Central memory CD8-positive, alpha-beta T cell (primary cell): ENCODE results near the gene SUSD3.
"Not testable (repeated sequence)": the region's sequence is repeated elsewhere in the genome, so short reads cannot be mapped to it uniquely, and the experiment has no call there.

Experiments
- ATAC-seq: fragments of 150-1000 bp; cut with Tn5 transposase; replicated peaks from 2 replicates; pipeline ENCODE4 v1.10.0; 2022; ENCODE audit warnings: mild to moderate bottlenecking, moderate FRiP score, moderate number of reproducible peaks; ENCODE audit not compliant: poor library complexity, severe bottlenecking; ENCODE audit errors: extremely low read depth
- DNase-seq, 2 donors: peaks; one replicate each; pipeline ENCODE4 v3.0.0; 2021; ENCODE audit warnings: low spot score in 2 of 2
- H3K27ac Mint-ChIP-seq: one replicate; pipeline ENCODE4 v1.8.0; 2022; ENCODE audit warnings: low read depth, mild to moderate bottlenecking, moderate library complexity, mixed read lengths
- H3K27me3 Mint-ChIP-seq: one replicate; pipeline ENCODE4 v1.8.0; 2022; ENCODE audit warnings: mixed read lengths
- H3K36me3 Mint-ChIP-seq: one replicate; pipeline ENCODE4 v1.8.0; 2022; ENCODE audit warnings: mild to moderate bottlenecking, moderate library complexity, mixed read lengths; ENCODE audit not compliant: insufficient read depth
- H3K4me1 Mint-ChIP-seq: one replicate; pipeline ENCODE4 v1.8.0; 2022; ENCODE audit warnings: mixed read lengths
- H3K4me3 Mint-ChIP-seq: one replicate; pipeline ENCODE4 v1.8.0; 2022; ENCODE audit warnings: mild to moderate bottlenecking, moderate library complexity, mixed read lengths
- H3K9me3 Mint-ChIP-seq: one replicate; pipeline ENCODE4 v1.8.0; 2022; ENCODE audit warnings: mixed read lengths

Gene SUSD3

DNA sequence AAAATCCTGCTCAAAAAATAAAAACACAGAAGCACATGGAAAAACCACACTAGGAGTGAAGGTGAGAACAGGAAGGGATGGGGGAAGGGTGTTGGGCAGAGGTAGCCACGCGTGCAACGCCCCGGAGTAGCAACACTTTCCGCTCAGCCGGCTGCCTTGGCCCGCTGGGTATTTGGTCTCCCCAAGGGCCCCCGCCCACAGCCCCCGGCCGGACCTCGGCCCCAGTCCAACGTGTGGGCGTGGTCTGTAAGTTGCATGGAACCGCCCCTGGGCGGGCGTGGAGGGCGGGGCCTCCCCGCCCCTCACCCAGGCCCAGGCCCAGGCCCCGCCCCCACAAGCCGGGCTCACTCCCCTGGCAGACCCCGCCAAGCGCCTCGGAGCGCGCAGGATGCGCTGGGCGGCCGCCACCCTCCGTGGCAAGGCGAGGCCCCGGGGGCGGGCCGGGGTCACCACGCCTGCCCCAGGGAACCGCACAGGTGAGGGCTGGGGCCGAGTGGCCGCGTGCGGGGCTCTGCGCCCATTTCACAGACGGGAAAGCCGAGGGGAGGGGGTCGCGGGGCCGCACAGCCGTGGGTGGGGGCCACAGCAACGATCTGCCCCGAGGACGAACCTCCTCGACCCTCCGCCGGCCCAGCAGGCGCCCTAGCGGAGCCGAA is at the start of gene SUSD3:
Gene SUSD3, plus strand, starts transcription at position 347 of the 656 bp plus-strand sequence. Its CDS starts 42 bp downstream, at position 389.
- peak; percentile 62 for ATAC-seq
- H3K4me1 Mint-ChIP-seq = peaks cover 66% of the 10 kb centered on the region

DNA sequence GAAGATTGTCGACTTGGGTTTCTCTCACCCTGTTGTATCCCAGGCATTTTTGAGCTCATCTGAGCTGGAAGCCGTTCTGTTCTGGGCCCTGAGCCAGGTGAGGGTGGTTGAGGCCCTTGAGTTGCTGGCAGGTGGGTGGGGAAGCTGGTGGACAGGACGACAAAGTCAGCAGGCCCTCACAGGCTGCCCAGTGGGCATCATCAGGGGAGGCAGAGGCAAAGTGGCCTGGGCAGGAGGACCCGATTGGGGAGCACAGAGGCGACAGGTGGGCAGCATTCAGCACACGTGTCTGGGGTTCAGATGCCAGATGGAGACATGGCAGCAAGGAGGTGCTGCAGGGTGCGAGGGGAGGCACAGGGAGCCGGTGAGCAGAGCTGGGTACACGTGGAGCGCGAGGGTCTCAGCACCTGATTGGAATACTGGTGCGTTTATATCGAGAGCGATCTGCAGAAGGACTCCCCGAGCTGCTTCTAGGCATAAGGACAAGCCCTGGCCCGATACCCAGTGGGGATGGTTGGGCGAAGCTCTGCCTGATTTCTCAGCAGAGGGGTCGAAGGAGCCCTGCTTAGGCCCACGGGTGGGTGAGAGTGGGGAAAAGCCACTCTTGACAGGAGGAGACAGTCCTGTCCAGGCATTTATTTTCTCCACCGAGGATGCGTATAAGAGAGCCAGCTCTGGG is 49.0 kb upstream of the SUSD3 start:
- peaks cover 19% of the 10 kb centered on the region for H3K4me1 Mint-ChIP-seq
- H3K36me3 Mint-ChIP-seq = peaks cover 78% of the 10 kb centered on the region
- no peak for DNase-seq
- H3K9me3 Mint-ChIP-seq = no peaks in the 10 kb centered on the region
- ATAC-seq = no peak
- H3K27me3 Mint-ChIP-seq = no peaks in the 10 kb centered on the region
- peak overlapping the region; percentile 80 for H3K27ac Mint-ChIP-seq
- H3K4me3 Mint-ChIP-seq = no peak overlapping the region

More for the DNA sequence above, at the start of gene SUSD3:
- peak within 1 kb of the TSS; percentile 90 for H3K27ac Mint-ChIP-seq
- DNase-seq = peak; percentile 36 to 42
- H3K27me3 Mint-ChIP-seq = no peaks in the 10 kb centered on the region
- no peaks in the 10 kb centered on the region for H3K9me3 Mint-ChIP-seq
- peaks cover 11% of the 10 kb centered on the region for H3K36me3 Mint-ChIP-seq
- peak within 1 kb of the TSS; percentile 85 for H3K4me3 Mint-ChIP-seq

DNA sequence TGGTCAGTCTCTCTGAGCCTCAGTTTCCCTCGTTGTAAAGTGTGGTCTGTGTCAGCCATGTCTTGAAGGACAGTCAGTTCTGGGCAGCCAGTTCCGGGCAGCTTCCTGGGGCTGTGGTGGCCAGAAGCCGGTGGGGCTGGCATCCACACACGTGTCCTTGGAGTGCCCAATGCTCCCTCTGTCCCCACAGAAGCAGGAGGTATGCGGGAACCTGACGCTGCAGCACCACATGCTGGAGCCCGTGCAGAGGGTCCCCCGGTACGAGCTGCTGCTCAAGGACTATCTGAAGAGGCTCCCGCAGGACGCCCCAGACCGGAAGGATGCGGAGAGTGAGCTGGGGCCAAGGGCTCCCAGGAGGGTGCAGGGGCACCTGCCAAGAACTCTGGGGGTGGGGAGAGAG is 48.4 kb upstream of the SUSD3 start:
- H3K27me3 Mint-ChIP-seq = no peaks in the 10 kb centered on the region
- H3K27ac Mint-ChIP-seq = peak overlapping the region; percentile 72
- no peaks in the 10 kb centered on the region for H3K9me3 Mint-ChIP-seq
- H3K4me3 Mint-ChIP-seq = no peak overlapping the region
- H3K36me3 Mint-ChIP-seq = peaks cover 81% of the 10 kb centered on the region
- peaks cover 19% of the 10 kb centered on the region for H3K4me1 Mint-ChIP-seq
- DNase-seq (no peak), ATAC-seq (no peak)

DNA sequence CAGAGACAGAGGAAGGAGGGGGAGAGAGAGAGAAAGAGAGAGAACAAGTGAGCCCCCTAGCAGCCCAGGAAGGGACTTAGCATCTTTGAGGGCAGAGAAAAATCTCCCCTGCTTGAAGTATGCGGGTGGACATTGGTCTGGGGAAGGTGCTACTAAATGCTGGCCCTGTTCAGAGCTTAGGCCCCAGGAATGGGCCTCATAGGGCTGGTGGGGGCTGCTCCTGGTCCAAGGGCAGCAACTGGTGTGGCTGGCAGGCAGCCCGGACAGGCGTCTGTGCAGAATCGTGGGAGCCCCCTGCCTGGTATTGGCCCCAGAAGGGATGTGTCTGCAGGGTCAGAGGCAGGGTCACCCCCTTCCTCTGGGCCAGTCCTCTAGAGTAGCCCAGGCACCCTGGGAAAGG is 47.8 kb upstream of the SUSD3 start:
- H3K27ac Mint-ChIP-seq = peak overlapping the region; percentile 72
- DNase-seq (no peak), ATAC-seq (no peak)
- no peaks in the 10 kb centered on the region for H3K27me3 Mint-ChIP-seq
- no peaks in the 10 kb centered on the region for H3K9me3 Mint-ChIP-seq
- peaks cover 82% of the 10 kb centered on the region for H3K36me3 Mint-ChIP-seq
- H3K4me1 Mint-ChIP-seq = peaks cover 19% of the 10 kb centered on the region
- no peak overlapping the region for H3K4me3 Mint-ChIP-seq

DNA sequence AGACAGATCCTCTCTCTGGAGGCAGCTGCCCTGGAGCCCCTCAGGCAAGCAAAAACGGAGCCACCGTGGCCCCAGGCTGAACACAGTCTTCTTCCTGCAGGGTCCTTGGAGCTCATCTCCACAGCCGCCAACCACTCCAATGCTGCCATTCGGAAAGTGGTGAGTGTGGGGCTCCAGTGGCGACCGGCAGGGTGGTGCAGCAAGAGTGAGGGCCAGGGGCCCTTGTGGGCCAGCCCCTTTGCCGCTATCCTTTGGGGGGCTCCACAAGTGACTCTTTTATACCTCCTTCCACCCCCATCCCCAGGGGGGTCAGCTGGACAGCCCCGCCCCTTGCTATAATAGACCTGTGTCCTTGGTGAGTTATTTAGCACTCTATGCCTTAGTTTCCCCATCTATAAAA is 47.4 kb upstream of the SUSD3 start:
- H3K27ac Mint-ChIP-seq = no peak overlapping the region
- no peak for ATAC-seq

DNA sequence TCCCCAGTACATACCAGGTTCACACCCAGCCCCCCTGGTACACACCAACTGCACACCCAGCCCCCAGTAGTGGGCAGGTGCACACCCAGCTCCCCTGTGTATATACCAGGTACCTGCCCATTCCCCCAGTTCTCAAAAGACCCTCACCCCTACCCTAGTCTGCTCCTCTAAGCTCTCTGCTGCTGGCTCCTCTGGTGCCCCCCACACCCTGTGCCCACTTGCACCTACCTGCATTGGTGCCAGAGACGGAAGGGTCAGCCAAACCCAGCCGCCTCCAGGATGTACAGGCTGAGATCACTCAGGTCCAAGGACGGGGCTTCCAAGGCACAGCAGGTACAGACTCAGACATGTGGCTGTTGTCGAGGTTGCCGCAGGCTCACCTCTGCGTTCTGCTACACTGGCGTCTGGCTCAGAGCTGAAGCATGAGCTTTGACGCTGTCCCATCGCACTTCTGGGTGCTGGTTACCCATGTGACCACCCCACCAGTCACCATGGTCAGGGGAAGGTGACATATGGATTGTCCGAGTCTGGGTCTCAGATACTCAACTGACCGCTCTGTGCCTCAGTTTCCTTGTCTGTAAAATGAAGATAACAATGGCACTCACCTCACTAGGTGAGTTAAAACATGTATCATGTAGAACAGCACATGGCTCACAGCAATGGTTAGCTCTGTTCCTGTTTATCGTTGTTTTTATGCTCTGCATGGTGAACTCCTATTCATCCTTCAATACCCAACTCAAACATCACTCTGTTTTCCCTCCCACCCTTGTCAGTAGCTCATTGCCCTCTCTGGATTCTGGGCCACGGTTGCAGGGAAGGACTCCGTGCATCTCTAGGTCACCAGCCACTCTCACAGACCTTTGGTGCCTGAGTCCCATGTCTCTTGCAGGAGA is 45.3 kb upstream of the SUSD3 start:
- Mint-ChIP-seq H3K27me3 (no peaks in the 10 kb centered on the region), H3K36me3 (peaks cover 78% of the 10 kb centered on the region), H3K4me1 (peaks cover 19% of the 10 kb centered on the region), H3K4me3 (no peak overlapping the region), H3K9me3 (no peaks in the 10 kb centered on the region), H3K27ac (peak overlapping the region; percentile 55)
- ATAC-seq (no peak), DNase-seq (no peak)

More for the DNA sequence above, 47.4 kb upstream of the SUSD3 start:
- no peak for DNase-seq
- Mint-ChIP-seq H3K4me1 (peaks cover 19% of the 10 kb centered on the region), H3K9me3 (no peaks in the 10 kb centered on the region), H3K27me3 (no peaks in the 10 kb centered on the region), H3K4me3 (no peak overlapping the region), H3K36me3 (peaks cover 82% of the 10 kb centered on the region)

DNA sequence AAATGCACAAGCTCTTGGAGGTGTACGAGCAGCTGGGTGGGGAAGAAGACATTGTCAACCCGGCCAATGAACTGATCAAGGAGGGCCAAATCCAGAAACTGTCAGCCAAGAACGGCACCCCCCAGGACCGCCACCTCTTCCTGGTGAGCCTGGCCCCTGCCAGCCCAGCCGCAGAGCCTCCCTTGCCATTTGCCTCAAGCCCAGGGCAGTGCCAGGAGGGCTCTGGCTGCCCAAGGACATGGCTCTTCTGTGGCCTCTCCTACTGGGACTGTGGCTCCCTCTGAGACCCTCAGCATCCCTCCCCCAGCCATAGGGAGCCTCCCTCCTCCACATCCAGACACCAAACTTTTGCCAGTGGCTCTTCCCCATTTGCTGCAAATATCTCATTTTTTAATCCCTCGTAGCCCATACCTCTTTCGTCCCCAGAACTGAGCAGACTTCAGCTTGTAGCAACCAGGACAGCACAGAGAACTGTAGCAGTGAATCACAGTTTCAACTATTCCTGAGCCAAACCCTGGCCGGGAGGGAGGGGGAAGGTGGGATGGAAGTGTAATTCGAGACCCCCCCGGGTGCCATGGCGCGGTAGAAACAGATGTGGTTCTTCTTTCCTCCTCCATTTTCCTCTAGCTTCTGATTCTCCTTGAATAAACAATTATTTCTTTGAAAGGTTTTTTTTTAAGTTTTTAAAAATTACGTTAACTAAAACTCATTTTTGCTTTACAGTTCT is 44.5 kb upstream of the SUSD3 start:
- DNase-seq (no peak), ATAC-seq (no peak)
- peaks cover 19% of the 10 kb centered on the region for H3K4me1 Mint-ChIP-seq
- H3K9me3 Mint-ChIP-seq = no peaks in the 10 kb centered on the region
- no peak overlapping the region for H3K4me3 Mint-ChIP-seq
- no peaks in the 10 kb centered on the region for H3K27me3 Mint-ChIP-seq
- H3K36me3 Mint-ChIP-seq = peaks cover 76% of the 10 kb centered on the region
- H3K27ac Mint-ChIP-seq = peak overlapping the region; percentile 55

DNA sequence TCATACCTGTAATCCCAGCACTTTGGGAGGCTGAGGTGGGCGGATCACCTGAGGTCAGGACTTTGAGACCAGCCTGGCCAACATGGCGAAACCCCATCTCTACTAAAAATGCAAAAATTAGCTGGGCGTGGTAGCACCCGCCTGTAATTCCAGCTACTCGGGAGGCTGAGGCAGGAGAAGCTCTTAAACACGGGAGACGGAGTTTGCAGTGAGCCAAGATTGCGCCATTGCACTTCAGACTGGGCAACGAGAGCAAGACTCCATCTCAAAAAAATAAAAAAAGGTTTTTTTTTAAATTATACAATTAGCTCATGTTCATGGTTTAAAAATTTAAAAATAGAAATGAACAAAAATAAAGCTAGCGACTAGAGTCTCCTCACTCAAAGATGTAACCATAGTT is 43.3 kb upstream of the SUSD3 start:
- not testable (repeated sequence) for ATAC-seq, H3K27ac Mint-ChIP-seq, H3K27me3 Mint-ChIP-seq, H3K9me3 Mint-ChIP-seq, H3K4me3 Mint-ChIP-seq, DNase-seq
- Mint-ChIP-seq H3K36me3 (peaks cover 73% of the 10 kb centered on the region), H3K4me1 (peaks cover 20% of the 10 kb centered on the region)

DNA sequence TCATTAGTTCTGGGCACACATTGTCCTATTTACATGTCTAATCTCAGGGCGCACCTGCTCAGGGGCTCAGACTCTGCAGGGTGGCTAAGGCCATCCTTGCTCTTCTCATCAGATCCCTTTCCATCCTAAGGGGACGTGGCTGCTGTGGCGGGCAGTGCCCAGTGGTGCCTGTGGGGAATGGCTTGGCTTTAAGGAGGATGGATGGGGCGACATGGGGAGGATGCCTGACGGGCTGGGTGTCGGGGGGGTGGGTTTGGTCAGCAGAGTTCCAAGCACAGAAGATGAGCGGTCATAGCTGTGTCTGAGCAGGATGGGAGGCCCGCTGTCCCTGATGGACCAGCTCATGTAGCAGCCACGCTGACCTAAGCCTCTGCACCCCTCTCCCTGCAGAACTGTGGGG is 40.9 kb upstream of the SUSD3 start:
- H3K27me3 Mint-ChIP-seq = no peaks in the 10 kb centered on the region

DNA sequence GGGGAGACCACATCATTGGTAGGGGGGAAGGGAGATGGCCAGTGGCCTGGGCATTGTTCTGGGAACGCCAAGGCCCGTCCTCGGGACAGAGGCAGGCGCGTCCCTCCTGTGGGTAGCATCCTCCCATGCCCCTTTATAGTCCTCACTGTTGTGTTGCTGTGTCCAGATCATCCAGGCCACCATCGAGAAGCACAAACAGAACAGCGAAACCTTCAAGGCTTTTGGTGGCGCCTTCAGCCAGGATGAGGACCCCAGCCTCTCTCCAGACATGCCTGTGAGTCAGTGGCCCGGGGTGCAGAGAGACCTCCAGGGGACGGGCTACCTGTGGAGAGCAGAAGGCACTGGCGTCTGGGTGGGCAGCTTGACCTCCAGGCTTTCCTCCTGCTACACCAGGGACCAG is 38.4 kb upstream of the SUSD3 start:
- Mint-ChIP-seq H3K27ac (no peak overlapping the region), H3K27me3 (no peaks in the 10 kb centered on the region), H3K36me3 (peaks cover 64% of the 10 kb centered on the region), H3K9me3 (no peaks in the 10 kb centered on the region), H3K4me3 (no peak overlapping the region), H3K4me1 (peaks cover 28% of the 10 kb centered on the region)
- no peak for DNase-seq
- no peak for ATAC-seq

More for the DNA sequence above, 40.9 kb upstream of the SUSD3 start:
- no peaks in the 10 kb centered on the region for H3K9me3 Mint-ChIP-seq
- peak overlapping the region; percentile 61 for H3K27ac Mint-ChIP-seq
- DNase-seq (no peak), ATAC-seq (no peak)
- H3K4me1 Mint-ChIP-seq = peaks cover 21% of the 10 kb centered on the region
- H3K4me3 Mint-ChIP-seq = no peak overlapping the region
- peaks cover 76% of the 10 kb centered on the region for H3K36me3 Mint-ChIP-seq

DNA sequence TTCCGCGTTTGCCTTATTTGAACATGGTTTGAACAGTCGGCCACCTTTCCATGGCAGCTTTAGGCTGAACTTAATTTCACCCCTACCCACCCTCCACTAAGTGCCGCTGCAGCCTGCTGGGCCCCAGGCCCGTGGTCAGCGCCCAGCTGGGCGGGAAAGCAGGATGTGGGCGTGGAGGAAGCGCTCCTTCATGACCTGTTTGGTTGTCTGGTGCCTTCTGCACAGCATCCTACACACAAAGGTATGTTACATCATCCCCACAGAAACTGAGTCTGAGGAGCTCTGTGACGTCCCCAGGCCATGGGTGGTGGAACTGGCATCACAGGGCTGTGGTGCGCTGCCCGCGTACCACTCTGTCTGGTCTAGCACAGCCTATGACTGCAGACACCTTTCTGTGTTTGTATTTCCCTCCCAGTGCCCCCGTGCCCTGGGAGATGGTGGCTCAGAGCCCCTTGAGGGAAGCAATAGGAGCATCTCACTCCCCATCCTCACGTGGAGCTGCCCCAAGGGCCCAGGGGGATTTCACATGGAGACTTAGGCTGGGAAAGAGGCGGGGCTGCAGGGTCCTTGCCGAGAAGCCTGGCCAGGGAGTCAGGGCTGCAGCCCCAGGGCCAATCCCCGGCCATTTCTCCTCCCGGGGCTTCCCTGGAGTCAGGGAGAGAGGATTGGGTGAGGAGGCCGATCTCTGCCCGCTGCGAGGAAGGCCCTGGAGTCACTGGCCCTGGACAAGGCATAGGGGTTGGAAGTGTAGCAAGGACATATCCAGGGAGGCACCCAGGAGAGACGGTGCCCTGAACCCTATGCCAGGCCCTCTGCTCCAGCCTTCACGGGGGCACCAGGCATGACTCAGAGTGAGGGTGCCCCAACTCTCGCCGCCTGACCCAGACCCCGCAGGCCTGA is 37.5 kb upstream of the SUSD3 start:
- H3K4me1 Mint-ChIP-seq = peaks cover 33% of the 10 kb centered on the region
- ATAC-seq (peak; percentile 48), DNase-seq (no peak)
- H3K9me3 Mint-ChIP-seq = no peaks in the 10 kb centered on the region
- no peak overlapping the region for H3K27ac Mint-ChIP-seq
- peaks cover 62% of the 10 kb centered on the region for H3K36me3 Mint-ChIP-seq
- H3K4me3 Mint-ChIP-seq = no peak overlapping the region
- H3K27me3 Mint-ChIP-seq = no peaks in the 10 kb centered on the region
